H9 (cell line): Measurements from ENCODE around the gene BACH2. TPM values are rescaled to one million over a fixed set of nuclear protein-coding genes. Genes with fewer than 3 reads are reported as not detected.

Experiments
- DNase-seq: peaks from one replicate; pipeline ENCODE4 v3.0.0-alpha.2; 2017
- H2AFZ ChIP-seq: one replicate; pipeline ENCODE4 v1.6.1; 2013; ENCODE audit warnings: mild to moderate bottlenecking, low read length, control low read depth, moderate library complexity
- H2AK5ac ChIP-seq: 2 replicates; pipeline ENCODE4 v1.6.1; 2013; ENCODE audit warnings: low read length, control low read depth, mixed read lengths; ENCODE audit not compliant: insufficient read length
- H2BK120ac ChIP-seq: one replicate; pipeline ENCODE4 v1.6.1; 2013; ENCODE audit warnings: low read depth, mild to moderate bottlenecking, low read length, control low read depth, inconsistent platforms; ENCODE audit not compliant: poor library complexity, severe bottlenecking
- H2BK12ac ChIP-seq: 2 replicates; pipeline ENCODE4 v1.6.1; 2013; ENCODE audit warnings: low read length, control low read depth, mixed read lengths, low read depth; ENCODE audit not compliant: insufficient read length
- H2BK15ac ChIP-seq: 2 replicates; pipeline ENCODE4 v1.6.1; 2013; ENCODE audit warnings: low read depth, low read length, control low read depth
- H2BK20ac ChIP-seq: one replicate; pipeline ENCODE4 v1.6.1; 2013; ENCODE audit warnings: low read depth, mild to moderate bottlenecking, low read length, control low read depth, inconsistent platforms; ENCODE audit not compliant: poor library complexity, severe bottlenecking
- H2BK5ac ChIP-seq: 2 replicates; pipeline ENCODE4 v1.6.1; 2013; ENCODE audit warnings: low read length, control low read depth, mixed read lengths; ENCODE audit not compliant: insufficient read length
- H3K14ac ChIP-seq: 2 replicates; pipeline ENCODE4 v1.6.1; 2013; ENCODE audit warnings: low read length, control low read depth; ENCODE audit not compliant: insufficient read depth
- H3K18ac ChIP-seq: 2 replicates; pipeline ENCODE4 v1.6.1; 2013; ENCODE audit warnings: low read depth, mild to moderate bottlenecking, mixed read lengths, low read length, control low read depth; ENCODE audit not compliant: insufficient read length
- H3K23ac ChIP-seq: 2 replicates; pipeline ENCODE4 v1.6.1; 2013; ENCODE audit warnings: low read length, control low read depth, mixed read lengths, low read depth; ENCODE audit not compliant: insufficient read length
- H3K23me2 ChIP-seq: 2 replicates; pipeline ENCODE4 v1.6.1; 2013; ENCODE audit warnings: low read depth, mild to moderate bottlenecking, mixed read lengths, low read length, control low read depth; ENCODE audit not compliant: insufficient read length, poor library complexity, severe bottlenecking
- H3K27ac ChIP-seq: 2 replicates; pipeline ENCODE4 v1.5.1; 2013; ENCODE audit warnings: low read length, control low read depth, mixed read lengths, low read depth; ENCODE audit not compliant: insufficient read length
- H3K27me3 ChIP-seq: 2 replicates; pipeline ENCODE4 v1.6.1; 2013; ENCODE audit warnings: low read length, control low read depth, inconsistent platforms; ENCODE audit not compliant: insufficient read depth
- H3K4ac ChIP-seq: 2 replicates; pipeline ENCODE4 v1.6.1; 2013; ENCODE audit warnings: low read depth, mild to moderate bottlenecking, control low read depth, inconsistent platforms, low read length, moderate library complexity
- H3K4me1 ChIP-seq: 2 replicates; pipeline ENCODE4 v1.6.1; 2013; ENCODE audit warnings: low read length, control low read depth, inconsistent platforms; ENCODE audit not compliant: insufficient read depth
- H3K4me2 ChIP-seq: 2 replicates; pipeline ENCODE4 v1.6.1; 2013; ENCODE audit warnings: low read length, control low read depth, mixed read lengths; ENCODE audit not compliant: insufficient read length, insufficient read depth
- H3K56ac ChIP-seq: 2 replicates; pipeline ENCODE4 v1.6.1; 2013; ENCODE audit warnings: low read depth, mild to moderate bottlenecking, mixed read lengths, low read length, control low read depth; ENCODE audit not compliant: insufficient read length
- H3K79me1 ChIP-seq: 2 replicates; pipeline ENCODE4 v1.6.1; 2013; ENCODE audit warnings: low read depth, mild to moderate bottlenecking, moderate library complexity, low read length, control low read depth, inconsistent platforms; ENCODE audit not compliant: insufficient read depth, poor library complexity, severe bottlenecking
- H3K79me2 ChIP-seq: 2 replicates; pipeline ENCODE4 v1.6.1; 2013; ENCODE audit warnings: low read length, control low read depth, inconsistent platforms; ENCODE audit not compliant: insufficient read depth
- H3K9ac ChIP-seq: 2 replicates; pipeline ENCODE4 v1.6.1; 2013; ENCODE audit warnings: low read length, control low read depth, mixed read lengths; ENCODE audit not compliant: insufficient read length; ENCODE audit errors: extremely low read depth
- H3K9me3 ChIP-seq: one replicate; pipeline ENCODE4 v1.6.1; 2013; ENCODE audit warnings: low read depth, low read length, inconsistent platforms; ENCODE audit not compliant: control insufficient read depth
- H3T11ph ChIP-seq: one replicate; pipeline ENCODE4 v1.6.1; 2013; ENCODE audit warnings: mild to moderate bottlenecking, low read length, control low read depth, inconsistent platforms
- H4K20me1 ChIP-seq: one replicate; pipeline ENCODE4 v1.6.1; 2013; ENCODE audit not compliant: control insufficient read depth, insufficient read length, insufficient read depth
- H4K5ac ChIP-seq: 2 replicates; pipeline ENCODE4 v1.6.1; 2013; ENCODE audit warnings: low read depth, mild to moderate bottlenecking, mixed read lengths, low read length, control low read depth; ENCODE audit not compliant: insufficient read length
- H4K8ac ChIP-seq: replicated peaks from 2 replicates; pipeline ENCODE4 v1.6.1; 2013; ENCODE audit warnings: low read length, control low read depth, mixed read lengths, low read depth; ENCODE audit not compliant: insufficient read length
- H4K91ac ChIP-seq: 2 replicates; pipeline ENCODE4 v1.6.1; 2013; ENCODE audit warnings: low read depth, mild to moderate bottlenecking, moderate library complexity, mixed read lengths, low read length, control low read depth; ENCODE audit not compliant: insufficient read length
- H3K27ac Mint-ChIP-seq, 3 experiments: 2 replicates in 2 of 3; 3 replicates in 1 of 3; pipeline ENCODE4 v1.8.0; 2020 to 2021; ENCODE audit warnings: mixed read lengths in 3 of 3, mild to moderate bottlenecking in 1 of 3, moderate library complexity in 1 of 3
- H3K27me3 Mint-ChIP-seq: 2 replicates; pipeline ENCODE4 v1.8.0; 2021; ENCODE audit warnings: low read depth, mild to moderate bottlenecking, moderate library complexity, mixed read lengths
- H3K36me3 Mint-ChIP-seq, 3 experiments: 2 replicates in 2 of 3; 3 replicates in 1 of 3; pipeline ENCODE4 v1.8.0; 2020 to 2021; ENCODE audit warnings: low read depth in 3 of 3, mixed read lengths in 3 of 3; ENCODE audit not compliant: insufficient read depth in 1 of 3
- H3K4me1 Mint-ChIP-seq, 2 experiments: 2 replicates each; pipeline ENCODE4 v1.8.0; 2020; ENCODE audit warnings: mixed read lengths in 2 of 2
- H3K4me3 Mint-ChIP-seq, 2 experiments: 2 replicates in 1 of 2; 3 replicates in 1 of 2; pipeline ENCODE4 v1.8.0; 2020 to 2021; ENCODE audit warnings: mild to moderate bottlenecking in 2 of 2, mixed read lengths in 2 of 2, moderate library complexity in 1 of 2
- H3K9me3 Mint-ChIP-seq, 2 experiments: 2 replicates in 1 of 2; 3 replicates in 1 of 2; pipeline ENCODE4 v1.8.0; 2020; ENCODE audit warnings: mild to moderate bottlenecking in 2 of 2, mixed read lengths in 2 of 2, moderate library complexity in 1 of 2
- CTCF ChIP-seq: fragments of 200-600 bp; sonication (generic); conservative IDR thresholded peaks from 3 replicates; pipeline ENCODE4 v1.8.0; 2021; ENCODE audit warnings: antibody characterized with exemption, mild to moderate bottlenecking
- WGBS: extraction: QIAGEN DNeasy Blood & Tissue Kit; methylation state at CpG from one replicate; pipeline ENCODE4 v1.1.7; 2013; ENCODE audit warnings: missing lambda C conversion rate, low lambda C conversion rate, mixed read lengths; ENCODE audit not compliant: insufficient read length; ENCODE audit errors: extremely low coverage; 5-methylcytosine and 5-hydroxymethylcytosine counted together
- total RNA-seq: library from RNA; stranded (reverse); gene quantifications from 2 replicates; pipeline ENCODE4 v1.2.1, GENCODE V29; 2021

The BACH2 gene
- total RNA-seq, 1 experiment from 2014 or later, result 2.0 TPM

GRCh38 chr6:90140683-90141082 is 156.0 kb downstream of the BACH2 start:
- Histone ChIP-seq H2BK20ac (no peak overlapping the region), H3K79me1 (no peaks in the 10 kb centered on the region), H3K23ac (no peak overlapping the region), H3K27me3 (no peaks in the 10 kb centered on the region), H3K56ac (no peak overlapping the region), H3K23me2 (no peaks in the 10 kb centered on the region), H3K4me1 (no peaks in the 10 kb centered on the region; the same call in 1 of the 2 replicates), H2AK5ac (no peak overlapping the region), H3K4me2 (no peak overlapping the region), H2AFZ (no peak overlapping the region), H3K14ac (no peak overlapping the region), H2BK5ac (no peak overlapping the region), H2BK15ac (no peak overlapping the region), H3K79me2 (no peaks in the 10 kb centered on the region), H3T11ph (no peak overlapping the region), H3K27ac (no peak overlapping the region), H4K91ac (no peak overlapping the region), H3K4ac (no peak overlapping the region), H3K9ac (no peak overlapping the region), H2BK120ac (no peak overlapping the region), H2BK12ac (no peak overlapping the region), H4K8ac (no peak overlapping the region), H3K9me3 (no peaks in the 10 kb centered on the region), H3K18ac (no peak overlapping the region), H4K5ac (no peak overlapping the region), H4K20me1 (no peaks in the 10 kb centered on the region)
- Mint-ChIP-seq H3K4me1 (no peaks in the 10 kb centered on the region), H3K27me3 (no peaks in the 10 kb centered on the region; the same call in 1 of the 2 replicates), H3K4me3 (no peak overlapping the region), H3K9me3 (no peaks in the 10 kb centered on the region), H3K27ac (no peak overlapping the region), H3K36me3 (no peaks in the 10 kb centered on the region)
- DNase-seq, result no peak
- WGBS, result no CpG with 5 or more reads among the region's 1 CpG
- no peak for TF ChIP-seq CTCF
